Liver (tissue), 9 donors: ENCODE measurements around the gene GRAMD2B. TPM values are rescaled to one million over a fixed set of nuclear protein-coding genes. Genes with fewer than 3 reads are reported as not detected.
A peak's percentile ranks its signal among the peaks of the same experiment; 100 is the strongest.

ENCODE experiments used
- DNase-seq: peaks from one replicate; pipeline ENCODE4 v3.0.0-alpha.2; 2017; ENCODE audit warnings: low spot score
- H3K27ac ChIP-seq, 2 donors: one replicate each; pipeline ENCODE4 v1.7.0; 2013; ENCODE audit warnings: inconsistent platforms in 2 of 2, low read length in 2 of 2, control low read depth in 1 of 2, low read depth in 1 of 2, mild to moderate bottlenecking in 1 of 2
- H3K27me3 ChIP-seq, 4 donors: one replicate each; pipeline versions ENCODE4 v1.6.1 to v1.7.0; 2013; ENCODE audit warnings: low read length in 3 of 4, inconsistent platforms in 1 of 4, mild to moderate bottlenecking in 1 of 4, moderate library complexity in 1 of 4; ENCODE audit not compliant: control insufficient read depth in 4 of 4, insufficient read depth in 4 of 4
- H3K36me3 ChIP-seq, 4 donors: one replicate each; pipeline versions ENCODE4 v1.6.1 to v1.7.0; 2013; ENCODE audit warnings: low read length in 3 of 4, mild to moderate bottlenecking in 3 of 4, low read depth in 1 of 4, moderate library complexity in 1 of 4; ENCODE audit not compliant: control insufficient read depth in 4 of 4, insufficient read depth in 3 of 4
- H3K4me1 ChIP-seq, 4 donors: one replicate each; pipeline versions ENCODE4 v1.6.1 to v1.7.0; 2013; ENCODE audit warnings: low read length in 3 of 4, mild to moderate bottlenecking in 3 of 4, moderate library complexity in 1 of 4; ENCODE audit not compliant: control insufficient read depth in 4 of 4, insufficient read depth in 4 of 4
- H3K4me3 ChIP-seq, 3 donors: one replicate each; pipeline versions ENCODE4 v1.6.1 to v1.7.0; 2013; ENCODE audit warnings: low read length in 3 of 3, control low read depth in 1 of 3, low read depth in 1 of 3, mild to moderate bottlenecking in 1 of 3
- H3K9ac ChIP-seq, 2 donors: one replicate each; pipeline ENCODE4 v1.7.0; 2013; ENCODE audit warnings: low read length in 2 of 2, mild to moderate bottlenecking in 2 of 2, moderate library complexity in 2 of 2, control low read depth in 1 of 2, low read depth in 1 of 2
- H3K9me3 ChIP-seq, 4 donors: one replicate each; pipeline versions ENCODE4 v1.6.1 to v1.7.0; 2013; ENCODE audit warnings: low read length in 3 of 4; ENCODE audit not compliant: control insufficient read depth in 4 of 4
- EGR1 ChIP-seq, 2 donors: IDR thresholded peaks; 2 replicates each; pipeline ENCODE4 v1.6.1; 2016 to 2018; ENCODE audit warnings: antibody characterized with exemption in 2 of 2, low read depth in 2 of 2
- FOXA1 ChIP-seq: IDR thresholded peaks from 2 replicates; pipeline ENCODE4 v1.6.1; 2016; ENCODE audit warnings: antibody characterized with exemption
- FOXA2 ChIP-seq: IDR thresholded peaks from 2 replicates; pipeline ENCODE4 v1.6.1; 2016; ENCODE audit warnings: antibody characterized with exemption
- GABPA ChIP-seq, 2 donors: IDR thresholded peaks in 1 of 2; conservative IDR thresholded peaks in 1 of 2; 2 replicates each; pipeline ENCODE4 v1.6.1; 2016; ENCODE audit warnings: antibody characterized with exemption in 2 of 2, mild to moderate bottlenecking in 1 of 2, moderate library complexity in 1 of 2
- HNF4A ChIP-seq, 2 donors: conservative IDR thresholded peaks; 2 replicates each; pipeline ENCODE4 v1.6.1; 2016; ENCODE audit warnings: antibody characterized with exemption in 2 of 2, mild to moderate bottlenecking in 2 of 2
- HNF4G ChIP-seq: IDR thresholded peaks from 2 replicates; pipeline ENCODE4 v1.6.1; 2016; ENCODE audit warnings: antibody characterized with exemption
- JUND ChIP-seq, 2 donors: IDR thresholded peaks; 2 replicates each; pipeline ENCODE4 v1.6.1; 2016; ENCODE audit warnings: antibody characterized with exemption in 2 of 2
- MAX ChIP-seq: IDR thresholded peaks from 2 replicates; pipeline ENCODE4 v1.6.1; 2016; ENCODE audit warnings: antibody characterized with exemption
- NR2F2 ChIP-seq: IDR thresholded peaks from 2 replicates; pipeline ENCODE4 v1.6.1; 2016; ENCODE audit warnings: antibody characterized with exemption
- RAD21 ChIP-seq, 2 donors: IDR thresholded peaks; 2 replicates each; pipeline ENCODE4 v1.6.1; 2016; ENCODE audit warnings: antibody characterized with exemption in 2 of 2, mild to moderate bottlenecking in 2 of 2
- RXRA ChIP-seq, 2 donors: IDR thresholded peaks; 2 replicates each; pipeline ENCODE4 v1.6.1; 2017 to 2018; ENCODE audit warnings: antibody characterized with exemption in 2 of 2, mild to moderate bottlenecking in 1 of 2
- SP1 ChIP-seq: IDR thresholded peaks from 2 replicates; pipeline ENCODE4 v1.6.1; 2018; ENCODE audit warnings: antibody characterized with exemption, mild to moderate bottlenecking
- TAF1 ChIP-seq: conservative IDR thresholded peaks from 2 replicates; pipeline ENCODE4 v1.6.1; 2016; ENCODE audit warnings: antibody characterized with exemption, mild to moderate bottlenecking
- YY1 ChIP-seq: IDR thresholded peaks from 2 replicates; pipeline ENCODE4 v1.6.1; 2016; ENCODE audit warnings: antibody characterized with exemption, mild to moderate bottlenecking
- whole genome bisulfite sequencing: extraction: QIAGEN DNeasy Blood & Tissue Kit; methylation state at CpG from one replicate; pipeline ENCODE4 v1.1.7; 2013; 5-methylcytosine and 5-hydroxymethylcytosine counted together
- polyA plus RNA-seq, 2 donors: library from polyadenylated mRNA; stranded (reverse) in 1 of 2; unstranded in 1 of 2; fragments of 200-250 nt in 1 of 2; fragments of >200 nt in 1 of 2; fragmentation: Nextera tagmentation in 1 of 2; extraction: Ambion mirVana in 1 of 2; gene quantifications; one replicate each; pipeline versions ENCODE4 v1.2.1 to v1.2.3, GENCODE V29; 2013 to 2015
- total RNA-seq, 2 donors: library from RNA; depleted of rRNA; stranded (reverse); fragments of >200 nt; gene quantifications; one replicate each; pipeline ENCODE4 v1.2.3, GENCODE V29; 2014
- TF ChIP-seq, protein P1 (sequence below): IDR thresholded peaks from 2 replicates; pipeline ENCODE4 v1.6.1; 2016; ENCODE audit warnings: antibody characterized with exemption
- TF ChIP-seq, protein P2 (sequence below): fragments of 150-350 bp; IDR thresholded peaks from 2 replicates; pipeline ENCODE4 v1.5.1; 2017; ENCODE audit warnings: improper control_type of control experiment, low read depth, low read length; ENCODE audit not compliant: missing input control
- TF ChIP-seq, protein P3 (sequence below): IDR thresholded peaks from 2 replicates; pipeline ENCODE4 v1.6.1; 2016; ENCODE audit warnings: antibody characterized with exemption, mild to moderate bottlenecking
- TF ChIP-seq, protein P4 (sequence below): IDR thresholded peaks from 2 replicates; pipeline ENCODE4 v1.6.1; 2016; ENCODE audit warnings: antibody characterized with exemption
- donor health status: healthy.
- donor health status: healthy.
- donor health status: healthy.
- donor health status: healthy.
- donor health status: healthy.

Gene GRAMD2B
- total and polyA plus RNA-seq, 4 donors = 6.5 to 24.1 (median 13.5) TPM

- TF ChIP-seq HNF4G (no peak), RXRA (IDR thresholded peaks at IDR 0.05) (no peak), HNF4A (conservative IDR thresholded peaks at IDR 0.05) (no peak), SP1 (no peak)
- TF ChIP-seq, protein P1, sequence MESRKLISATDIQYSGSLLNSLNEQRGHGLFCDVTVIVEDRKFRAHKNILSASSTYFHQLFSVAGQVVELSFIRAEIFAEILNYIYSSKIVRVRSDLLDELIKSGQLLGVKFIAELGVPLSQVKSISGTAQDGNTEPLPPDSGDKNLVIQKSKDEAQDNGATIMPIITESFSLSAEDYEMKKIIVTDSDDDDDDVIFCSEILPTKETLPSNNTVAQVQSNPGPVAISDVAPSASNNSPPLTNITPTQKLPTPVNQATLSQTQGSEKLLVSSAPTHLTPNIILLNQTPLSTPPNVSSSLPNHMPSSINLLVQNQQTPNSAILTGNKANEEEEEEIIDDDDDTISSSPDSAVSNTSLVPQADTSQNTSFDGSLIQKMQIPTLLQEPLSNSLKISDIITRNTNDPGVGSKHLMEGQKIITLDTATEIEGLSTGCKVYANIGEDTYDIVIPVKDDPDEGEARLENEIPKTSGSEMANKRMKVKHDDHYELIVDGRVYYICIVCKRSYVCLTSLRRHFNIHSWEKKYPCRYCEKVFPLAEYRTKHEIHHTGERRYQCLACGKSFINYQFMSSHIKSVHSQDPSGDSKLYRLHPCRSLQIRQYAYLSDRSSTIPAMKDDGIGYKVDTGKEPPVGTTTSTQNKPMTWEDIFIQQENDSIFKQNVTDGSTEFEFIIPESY = no peak
These were observed 119.8 kb downstream of the GRAMD2B start (continued) for GRCh38 chr5:126543009-126543408.

GRCh38 chr5:126543660-126544059 is 120.5 kb downstream of the GRAMD2B start:
- Histone ChIP-seq H3K36me3 (peaks cover 0 to 16% (median 10%) of the 10 kb centered on the region in 4 donors), H3K27me3 (no peaks in the 10 kb centered on the region), H3K9me3 (no peaks in the 10 kb centered on the region), H3K4me1 (peaks cover 0 to 39% (median 26%) of the 10 kb centered on the region in 4 donors), H3K9ac (no peak overlapping the region), H3K4me3 (no peak overlapping the region), H3K27ac (peak overlapping the region; percentile 46 to 55)
- WGBS = 32% methylated on average over 2 of the region's 2 CpGs
- peak; percentile 38 for DNase-seq
- TF ChIP-seq TAF1 (no peak), RXRA (IDR thresholded peaks at IDR 0.05) (peak; percentile 55 to 60), HNF4G (peak; percentile 70), JUND (IDR thresholded peaks at IDR 0.05) (peak in 1 of 2 donors; percentile 18), HNF4A (conservative IDR thresholded peaks at IDR 0.05) (peak; percentile 90 to 91), MAX (no peak), SP1 (peak; percentile 76), YY1 (peak; percentile 25), EGR1 (IDR thresholded peaks at IDR 0.05; ENCODE audit: low read depth in 2 of 2) (no peak), RAD21 (IDR thresholded peaks at IDR 0.05) (peak in 1 of 2 donors; percentile 26), NR2F2 (no peak), GABPA (IDR thresholded peaks at IDR 0.05 in 1 of 2, conservative IDR thresholded peaks at IDR 0.05 in 1 of 2) (no peak), FOXA2 (no peak), FOXA1 (no peak)
- TF ChIP-seq, protein P2, sequence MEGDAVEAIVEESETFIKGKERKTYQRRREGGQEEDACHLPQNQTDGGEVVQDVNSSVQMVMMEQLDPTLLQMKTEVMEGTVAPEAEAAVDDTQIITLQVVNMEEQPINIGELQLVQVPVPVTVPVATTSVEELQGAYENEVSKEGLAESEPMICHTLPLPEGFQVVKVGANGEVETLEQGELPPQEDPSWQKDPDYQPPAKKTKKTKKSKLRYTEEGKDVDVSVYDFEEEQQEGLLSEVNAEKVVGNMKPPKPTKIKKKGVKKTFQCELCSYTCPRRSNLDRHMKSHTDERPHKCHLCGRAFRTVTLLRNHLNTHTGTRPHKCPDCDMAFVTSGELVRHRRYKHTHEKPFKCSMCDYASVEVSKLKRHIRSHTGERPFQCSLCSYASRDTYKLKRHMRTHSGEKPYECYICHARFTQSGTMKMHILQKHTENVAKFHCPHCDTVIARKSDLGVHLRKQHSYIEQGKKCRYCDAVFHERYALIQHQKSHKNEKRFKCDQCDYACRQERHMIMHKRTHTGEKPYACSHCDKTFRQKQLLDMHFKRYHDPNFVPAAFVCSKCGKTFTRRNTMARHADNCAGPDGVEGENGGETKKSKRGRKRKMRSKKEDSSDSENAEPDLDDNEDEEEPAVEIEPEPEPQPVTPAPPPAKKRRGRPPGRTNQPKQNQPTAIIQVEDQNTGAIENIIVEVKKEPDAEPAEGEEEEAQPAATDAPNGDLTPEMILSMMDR = no peak
- TF ChIP-seq, protein P1 = peak; percentile 2
- TF ChIP-seq, protein P3, sequence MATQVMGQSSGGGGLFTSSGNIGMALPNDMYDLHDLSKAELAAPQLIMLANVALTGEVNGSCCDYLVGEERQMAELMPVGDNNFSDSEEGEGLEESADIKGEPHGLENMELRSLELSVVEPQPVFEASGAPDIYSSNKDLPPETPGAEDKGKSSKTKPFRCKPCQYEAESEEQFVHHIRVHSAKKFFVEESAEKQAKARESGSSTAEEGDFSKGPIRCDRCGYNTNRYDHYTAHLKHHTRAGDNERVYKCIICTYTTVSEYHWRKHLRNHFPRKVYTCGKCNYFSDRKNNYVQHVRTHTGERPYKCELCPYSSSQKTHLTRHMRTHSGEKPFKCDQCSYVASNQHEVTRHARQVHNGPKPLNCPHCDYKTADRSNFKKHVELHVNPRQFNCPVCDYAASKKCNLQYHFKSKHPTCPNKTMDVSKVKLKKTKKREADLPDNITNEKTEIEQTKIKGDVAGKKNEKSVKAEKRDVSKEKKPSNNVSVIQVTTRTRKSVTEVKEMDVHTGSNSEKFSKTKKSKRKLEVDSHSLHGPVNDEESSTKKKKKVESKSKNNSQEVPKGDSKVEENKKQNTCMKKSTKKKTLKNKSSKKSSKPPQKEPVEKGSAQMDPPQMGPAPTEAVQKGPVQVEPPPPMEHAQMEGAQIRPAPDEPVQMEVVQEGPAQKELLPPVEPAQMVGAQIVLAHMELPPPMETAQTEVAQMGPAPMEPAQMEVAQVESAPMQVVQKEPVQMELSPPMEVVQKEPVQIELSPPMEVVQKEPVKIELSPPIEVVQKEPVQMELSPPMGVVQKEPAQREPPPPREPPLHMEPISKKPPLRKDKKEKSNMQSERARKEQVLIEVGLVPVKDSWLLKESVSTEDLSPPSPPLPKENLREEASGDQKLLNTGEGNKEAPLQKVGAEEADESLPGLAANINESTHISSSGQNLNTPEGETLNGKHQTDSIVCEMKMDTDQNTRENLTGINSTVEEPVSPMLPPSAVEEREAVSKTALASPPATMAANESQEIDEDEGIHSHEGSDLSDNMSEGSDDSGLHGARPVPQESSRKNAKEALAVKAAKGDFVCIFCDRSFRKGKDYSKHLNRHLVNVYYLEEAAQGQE = no peak
- TF ChIP-seq, protein P4, sequence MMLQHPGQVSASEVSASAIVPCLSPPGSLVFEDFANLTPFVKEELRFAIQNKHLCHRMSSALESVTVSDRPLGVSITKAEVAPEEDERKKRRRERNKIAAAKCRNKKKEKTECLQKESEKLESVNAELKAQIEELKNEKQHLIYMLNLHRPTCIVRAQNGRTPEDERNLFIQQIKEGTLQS = no peak
